Right lobe of liver (tissue), 4 donors: ENCODE data around the gene PCNX3.

ENCODE experiments used
- CTCF ChIP-seq, 4 donors: fragments of 200-600 bp in 3 of 4; fragments of 450-650 bp in 1 of 4; IDR thresholded peaks; one replicate each; pipeline versions ENCODE4 v1.5.1 to v1.8.0; 2016 to 2022; ENCODE audit warnings: antibody characterized with exemption in 4 of 4, mild to moderate bottlenecking in 2 of 4
- POLR2A ChIP-seq: fragments of 450-650 bp; IDR thresholded peaks from one replicate; pipeline ENCODE4 v1.6.1; 2017; ENCODE audit warnings: antibody characterized with exemption, mild to moderate bottlenecking
- donor health status: DM: no; HTN: no; CAD: no.
- donor health status: DM: no; HTN: no; CAD: no.
- donor health status: DM: no; HTN: yes; CAD: no.

GRCh38 chr11:65585396-65586246 lies 30.0 kb upstream of the PCNX3 start:
- TF ChIP-seq CTCF (IDR thresholded peaks at IDR 0.05) (no peak), POLR2A (no peak)
